Measurements from ENCODE around the gene ALPI. TPM values are rescaled to one million over a fixed set of nuclear protein-coding genes. Genes with fewer than 3 reads are reported as not detected.

The ALPI gene
- total RNA-seq, 1 donor from 2014 or later: not detected

DNA sequence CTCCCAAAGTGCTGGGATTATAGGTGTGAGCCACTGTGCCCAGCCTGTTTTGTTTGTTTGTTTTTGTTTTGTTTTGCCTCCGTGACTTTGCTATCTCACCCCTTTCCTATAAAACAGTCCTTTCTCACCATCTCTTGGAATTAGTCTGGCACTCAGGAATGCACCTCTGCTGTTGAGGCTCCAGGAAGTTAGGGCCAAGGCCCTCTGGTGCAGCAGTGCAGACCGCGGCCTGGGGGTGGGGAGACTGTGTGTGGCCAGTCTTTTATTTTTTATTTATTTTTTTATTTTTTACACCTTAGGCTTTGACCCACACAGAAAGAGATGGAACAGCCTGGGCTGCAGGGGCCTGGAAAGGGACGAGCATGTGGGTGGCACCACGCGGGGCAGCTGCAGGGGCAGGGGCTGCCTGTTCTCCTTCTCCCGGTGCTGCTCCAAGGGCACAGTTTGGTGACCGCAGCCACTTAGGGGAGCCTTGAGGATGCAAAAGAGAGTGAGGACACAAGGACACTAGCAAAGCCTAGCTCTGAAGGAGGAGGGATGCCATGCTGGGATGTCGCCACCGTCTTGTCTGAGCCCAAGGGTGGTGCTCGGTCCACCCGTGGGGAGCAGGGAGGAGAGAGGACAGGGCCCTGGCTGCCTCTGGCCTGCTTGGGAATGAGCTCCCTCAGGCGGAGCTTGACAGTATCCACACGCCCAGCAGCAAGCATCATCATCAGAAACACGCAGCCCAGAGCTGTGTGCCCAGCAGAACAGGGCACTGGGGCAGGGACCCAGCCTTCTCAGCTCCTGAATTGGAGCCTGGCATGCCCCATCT lies 19.4 kb upstream of the ALPI start:
- TF ChIP-seq CTCF (IDR thresholded peaks at IDR 0.05) (no peak), EZH2 (IDR thresholded peaks at IDR 0.05) (no peak), EZH2phosphoT487 (IDR thresholded peaks at IDR 0.05) (no peak)
- DNase-seq (ENCODE audit: low spot score): no peak

DNA sequence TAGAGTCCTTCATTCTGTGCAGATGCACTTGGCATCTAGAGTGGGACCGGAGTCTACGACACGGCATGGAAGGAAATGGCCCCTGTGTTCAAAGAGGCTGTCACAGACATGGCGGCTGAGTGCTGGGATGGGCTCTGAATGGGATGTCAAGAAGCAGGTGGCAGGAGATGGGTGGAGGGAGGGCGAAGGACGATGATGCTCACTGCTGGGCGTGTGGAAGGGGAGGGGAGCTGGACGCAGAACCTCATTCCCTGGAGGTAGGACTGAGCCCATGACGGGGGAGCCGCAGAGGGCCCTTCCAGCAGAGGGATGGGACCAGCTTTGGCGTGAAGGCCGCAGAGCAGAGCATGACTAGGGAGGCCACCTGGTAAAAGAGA lies 18.8 kb upstream of the ALPI start:
- Histone ChIP-seq H3K36me3 (no peaks in the 10 kb centered on the region), H3K9ac (no peak overlapping the region), H3K79me2 (ENCODE audit: low read depth) (no peaks in the 10 kb centered on the region), H3K27me3 (no peaks in the 10 kb centered on the region), H4K20me1 (ENCODE audit: low read depth) (no peaks in the 10 kb centered on the region), H3K9me3 (ENCODE audit: low read depth) (no peaks in the 10 kb centered on the region), H3K27ac (no peak overlapping the region), H3K4me1 (no peaks in the 10 kb centered on the region), H3K4me2 (no peak overlapping the region), H3K4me3 (no peak overlapping the region), H2AFZ (replicated peaks) (no peak overlapping the region), H3F3A (ENCODE audit: low read depth) (no peaks in the 10 kb centered on the region)
- H3K36me3 Mint-ChIP-seq: no peaks in the 10 kb centered on the region
- no peak overlapping the region for H3K4me3 Mint-ChIP-seq
- no peak for DNase-seq (ENCODE audit: low spot score)
- H3K9me3 Mint-ChIP-seq: no peaks in the 10 kb centered on the region
- peaks cover 15% of the 10 kb centered on the region for H3K27me3 Mint-ChIP-seq (ENCODE audit: insufficient read depth, low read depth)
- H3K27ac Mint-ChIP-seq: no peak overlapping the region
- H3K4me1 Mint-ChIP-seq: peaks cover 3% of the 10 kb centered on the region
- TF ChIP-seq EZH2phosphoT487 (IDR thresholded peaks at IDR 0.05): no peak
- TF ChIP-seq EZH2 (IDR thresholded peaks at IDR 0.05): no peak
- no peak for TF ChIP-seq CTCF (IDR thresholded peaks at IDR 0.05)

More for the DNA sequence above, 19.4 kb upstream of the ALPI start:
- no peaks in the 10 kb centered on the region for H3K79me2 ChIP-seq (ENCODE audit: low read depth)
- no peaks in the 10 kb centered on the region for H3K4me1 ChIP-seq
- no peak overlapping the region for H3K9ac ChIP-seq
- no peaks in the 10 kb centered on the region for H3K27me3 ChIP-seq
- H3K4me2 ChIP-seq: no peak overlapping the region
- H3K9me3 ChIP-seq (ENCODE audit: low read depth): no peaks in the 10 kb centered on the region
- Mint-ChIP-seq H3K4me3 (no peak overlapping the region), H3K27me3 (ENCODE audit: insufficient read depth, low read depth) (peaks cover 15% of the 10 kb centered on the region), H3K27ac (no peak overlapping the region), H3K36me3 (no peaks in the 10 kb centered on the region), H3K4me1 (peaks cover 3% of the 10 kb centered on the region), H3K9me3 (no peaks in the 10 kb centered on the region)
- no peak overlapping the region for H3K4me3 ChIP-seq
- H3K36me3 ChIP-seq: no peaks in the 10 kb centered on the region
- no peak overlapping the region for H2AFZ ChIP-seq (replicated peaks)
- no peaks in the 10 kb centered on the region for H4K20me1 ChIP-seq (ENCODE audit: low read depth)
- H3F3A ChIP-seq (ENCODE audit: low read depth): no peaks in the 10 kb centered on the region
- no peak overlapping the region for H3K27ac ChIP-seq

DNA sequence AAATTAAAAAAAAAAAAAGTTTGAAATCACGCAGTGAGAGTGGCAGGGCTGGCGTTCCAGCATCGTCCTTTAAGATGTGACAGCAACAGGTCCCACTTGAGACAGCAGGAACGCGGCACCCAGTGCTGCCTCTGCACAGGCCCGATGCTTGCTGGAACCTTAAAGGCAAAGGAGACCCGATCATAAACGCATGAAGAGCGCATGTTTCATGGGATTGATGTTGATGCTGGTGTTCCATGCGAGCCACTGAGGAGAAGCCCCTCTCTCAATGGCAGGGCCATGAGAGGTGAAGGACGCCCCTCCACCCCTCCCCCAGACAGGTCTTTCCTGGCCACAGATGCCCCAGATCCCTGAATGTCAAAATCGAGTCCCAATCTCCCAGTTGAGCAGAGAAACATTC lies 17.9 kb upstream of the ALPI start:
- no peaks in the 10 kb centered on the region for H3K9me3 Mint-ChIP-seq
- H3K9ac ChIP-seq: no peak overlapping the region
- H3K9me3 ChIP-seq (ENCODE audit: low read depth): no peaks in the 10 kb centered on the region
- H3K79me2 ChIP-seq (ENCODE audit: low read depth): no peaks in the 10 kb centered on the region
- no peak overlapping the region for H3K4me3 ChIP-seq
- no peak overlapping the region for H3K4me2 ChIP-seq
- H3K36me3 ChIP-seq: no peaks in the 10 kb centered on the region
- no peak overlapping the region for H3K27ac ChIP-seq
- H3K36me3 Mint-ChIP-seq: no peaks in the 10 kb centered on the region
- no peaks in the 10 kb centered on the region for H4K20me1 ChIP-seq (ENCODE audit: low read depth)
- peaks cover 15% of the 10 kb centered on the region for H3K27me3 Mint-ChIP-seq (ENCODE audit: insufficient read depth, low read depth)
- H3K27me3 ChIP-seq: no peaks in the 10 kb centered on the region
- no peak overlapping the region for H3K27ac Mint-ChIP-seq
- no peaks in the 10 kb centered on the region for H3F3A ChIP-seq (ENCODE audit: low read depth)
- peaks cover 3% of the 10 kb centered on the region for H3K4me1 Mint-ChIP-seq
- TF ChIP-seq EZH2 (IDR thresholded peaks at IDR 0.05): no peak
- TF ChIP-seq CTCF (IDR thresholded peaks at IDR 0.05): no peak
- no peak for TF ChIP-seq EZH2phosphoT487 (IDR thresholded peaks at IDR 0.05)
- no peak overlapping the region for H3K4me3 Mint-ChIP-seq
- DNase-seq (ENCODE audit: low spot score): no peak
- H2AFZ ChIP-seq (replicated peaks): no peak overlapping the region
- no peaks in the 10 kb centered on the region for H3K4me1 ChIP-seq
